UCSD-AML1 (cell line): ENCODE data around the gene BPI.
"Not testable (repeated sequence)": the region's sequence is repeated elsewhere in the genome, so short reads cannot be mapped to it uniquely, and the experiment has no call there.

Source experiments
- DNase-seq: peaks from one replicate; lab custom pipeline; 2025; ENCODE audit not compliant: unreplicated experiment; lab: John Stamatoyannopoulos, UW

The BPI gene

DNA sequence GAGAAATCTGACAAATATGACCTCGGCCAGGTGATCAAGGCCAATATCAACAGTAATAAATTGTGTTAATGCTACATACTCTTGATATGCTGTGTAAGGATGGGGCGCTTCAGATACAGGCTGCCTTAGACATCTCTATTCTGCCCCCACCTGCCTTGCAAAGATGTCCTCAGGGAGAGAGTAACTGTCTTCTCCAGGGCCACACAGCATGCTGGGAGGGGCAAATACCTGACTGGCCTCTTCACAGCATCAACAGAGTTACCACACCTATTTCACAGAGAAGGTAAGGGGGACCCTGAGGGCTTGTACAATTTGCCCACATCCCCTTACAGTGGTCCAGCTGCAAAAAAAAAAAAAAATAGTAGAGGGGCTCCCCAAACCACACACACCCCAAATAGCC is 26.3 kb upstream of the BPI start:
- no peak for DNase-seq

GRCh38 chr20:38278131-38278530 is 25.8 kb upstream of the BPI start:
- DNase-seq: no peak

DNA sequence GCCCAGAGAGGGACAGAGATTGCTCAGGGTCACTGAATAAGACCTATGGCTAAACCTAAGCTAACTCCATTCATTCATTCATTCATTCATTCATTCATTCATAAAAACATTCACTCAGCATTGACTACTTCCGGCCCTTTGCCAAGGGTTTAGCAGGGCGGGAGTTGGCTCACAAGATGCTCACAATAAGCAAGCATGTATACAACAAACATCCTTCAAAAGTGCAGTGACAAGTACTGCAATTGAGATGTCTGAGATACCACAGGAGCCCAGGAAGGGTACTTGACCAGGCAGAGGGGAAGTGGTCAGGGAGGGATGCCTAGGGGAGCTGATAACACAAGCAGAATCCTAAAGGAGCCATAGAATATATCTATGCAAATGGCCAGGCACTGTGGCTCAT is 25.2 kb upstream of the BPI start:
- DNase-seq: no peak

DNA sequence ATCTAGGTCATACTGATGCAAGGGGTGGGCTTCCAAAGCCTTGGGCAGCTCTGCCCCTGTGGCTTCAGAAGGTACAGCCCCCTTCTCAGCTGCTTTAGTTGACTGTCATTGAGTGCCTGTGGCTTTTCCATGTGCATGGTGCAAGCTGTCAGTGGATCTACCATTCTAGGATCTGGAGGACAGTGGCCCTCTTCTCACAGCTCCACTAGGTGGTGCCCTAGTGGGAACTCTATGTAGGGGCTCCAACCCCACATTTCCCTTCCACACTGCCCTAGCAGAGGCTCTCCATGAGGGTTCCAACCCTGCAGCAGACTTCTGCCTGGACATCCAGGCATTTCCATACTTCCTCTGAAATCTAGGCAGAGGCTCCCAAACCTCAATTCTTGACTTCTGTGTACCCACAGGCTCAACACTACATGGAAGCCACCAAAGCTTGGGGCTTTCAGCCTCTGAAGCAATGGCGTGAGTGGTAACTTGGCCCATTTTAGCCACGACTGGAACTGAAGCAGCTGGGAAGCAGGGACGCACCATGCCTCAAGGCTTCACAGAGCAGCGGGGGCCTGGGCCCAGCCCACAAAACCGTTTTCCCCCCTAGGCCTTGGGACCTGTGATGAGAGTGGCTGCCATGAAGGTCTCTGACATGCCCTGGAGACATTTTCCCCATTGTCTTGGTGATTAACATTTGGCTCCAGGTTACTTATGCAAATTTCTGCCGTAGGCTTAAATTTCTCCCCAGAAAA is 22.6 kb upstream of the BPI start:
- not testable (repeated sequence) for DNase-seq

GRCh38 chr20:38283236-38283635 is 20.7 kb upstream of the BPI start:
- no peak for DNase-seq

- not testable (repeated sequence) for DNase-seq
Observed at GRCh38 chr20:38284066-38284650, 19.8 kb upstream of the BPI start.

DNA sequence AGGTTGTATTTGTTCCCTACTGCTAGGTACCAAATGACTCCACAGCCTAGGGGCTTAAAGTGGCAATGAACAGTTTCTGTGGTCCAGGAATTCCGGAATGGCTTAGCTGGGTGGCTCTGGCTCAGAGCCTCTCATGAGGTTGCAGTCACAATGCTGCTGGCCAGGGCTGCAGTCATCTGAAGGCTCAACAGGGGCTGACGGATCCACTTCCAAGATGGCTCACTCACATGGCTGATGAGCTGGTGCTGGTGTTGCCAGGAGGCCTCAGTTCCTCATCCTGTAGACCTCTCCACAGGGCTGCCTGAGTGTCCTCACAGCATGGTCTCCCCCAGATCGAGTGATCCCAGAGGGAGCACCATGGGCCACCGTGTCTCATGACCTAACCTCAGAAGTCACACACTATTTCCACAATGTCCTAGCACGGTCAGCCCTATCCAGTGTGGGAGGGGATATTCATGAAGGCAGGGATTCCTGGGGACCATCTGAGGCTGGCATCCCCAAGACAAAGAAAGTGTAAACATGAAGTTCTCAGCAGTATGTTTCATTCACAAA is 19.0 kb upstream of the BPI start:
- DNase-seq: no peak

DNA sequence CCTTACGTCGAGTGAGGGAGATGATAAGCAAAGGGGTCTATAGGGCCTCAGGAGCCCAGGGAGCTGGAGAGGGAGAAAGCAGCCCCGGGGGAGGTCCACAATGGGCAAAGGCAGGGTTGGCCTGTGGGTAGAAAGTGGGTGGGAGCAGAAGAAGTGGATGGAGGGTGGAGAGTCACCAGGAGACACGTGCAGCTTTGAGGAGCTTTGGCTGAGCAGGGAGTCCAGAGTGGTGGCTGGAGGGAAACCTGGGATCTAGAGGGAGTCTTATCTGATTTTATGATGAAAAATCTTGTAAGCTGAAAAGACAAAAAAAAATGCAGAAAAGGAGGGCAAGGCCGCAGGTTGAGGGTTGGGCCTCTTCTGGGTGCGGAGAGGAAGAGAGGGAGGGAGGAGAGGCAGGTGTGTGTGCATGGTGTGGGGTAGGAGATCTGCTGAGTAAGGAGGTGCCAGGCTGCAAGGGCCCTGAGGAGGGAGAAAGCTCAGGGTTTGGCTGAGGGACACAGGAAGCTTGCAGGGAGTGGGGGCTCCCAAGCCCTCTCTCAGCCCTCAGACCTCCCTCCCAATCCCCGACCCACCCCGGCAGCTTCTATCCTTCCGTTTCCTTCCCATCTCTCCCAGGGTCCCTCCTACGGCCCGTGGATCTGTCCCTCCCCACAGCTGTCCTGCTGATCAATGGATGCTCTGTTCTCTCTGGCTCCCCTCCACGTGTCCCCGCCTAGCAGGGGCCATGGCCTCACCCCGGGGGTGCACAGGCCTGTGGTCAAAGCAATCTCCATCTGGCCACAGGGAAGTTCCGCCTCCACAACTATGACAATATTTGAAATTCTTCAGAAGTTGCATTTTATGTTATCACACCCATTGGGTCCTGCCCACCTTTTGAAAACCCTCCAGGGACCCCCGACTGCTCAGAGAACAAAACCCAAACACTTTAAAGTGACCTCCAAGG is 17.1 kb upstream of the BPI start:
- DNase-seq: no peak

- no peak for DNase-seq
Observed at GRCh38 chr20:38290829-38291814, 12.8 kb upstream of the BPI start.

DNA sequence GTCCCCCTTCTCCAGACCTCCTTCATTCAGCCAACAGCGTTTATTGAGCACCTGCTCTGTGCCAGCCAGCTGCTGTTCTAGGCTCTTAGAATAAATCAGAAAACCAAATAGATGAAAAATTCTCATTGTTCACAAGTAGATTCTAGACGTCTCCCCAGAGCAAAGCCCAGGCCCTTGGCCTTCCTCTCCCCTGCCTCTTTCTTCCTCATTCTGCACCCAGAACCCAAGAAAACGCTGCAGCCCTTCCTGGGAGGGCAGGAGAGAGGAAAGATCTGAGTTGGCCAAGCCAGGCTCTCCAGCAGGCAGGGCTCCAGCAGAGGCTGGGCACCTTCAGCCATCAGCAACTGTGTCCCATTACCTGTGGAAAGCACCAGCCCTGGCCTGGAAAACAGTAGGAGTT is 12.0 kb upstream of the BPI start:
- DNase-seq: no peak

DNA sequence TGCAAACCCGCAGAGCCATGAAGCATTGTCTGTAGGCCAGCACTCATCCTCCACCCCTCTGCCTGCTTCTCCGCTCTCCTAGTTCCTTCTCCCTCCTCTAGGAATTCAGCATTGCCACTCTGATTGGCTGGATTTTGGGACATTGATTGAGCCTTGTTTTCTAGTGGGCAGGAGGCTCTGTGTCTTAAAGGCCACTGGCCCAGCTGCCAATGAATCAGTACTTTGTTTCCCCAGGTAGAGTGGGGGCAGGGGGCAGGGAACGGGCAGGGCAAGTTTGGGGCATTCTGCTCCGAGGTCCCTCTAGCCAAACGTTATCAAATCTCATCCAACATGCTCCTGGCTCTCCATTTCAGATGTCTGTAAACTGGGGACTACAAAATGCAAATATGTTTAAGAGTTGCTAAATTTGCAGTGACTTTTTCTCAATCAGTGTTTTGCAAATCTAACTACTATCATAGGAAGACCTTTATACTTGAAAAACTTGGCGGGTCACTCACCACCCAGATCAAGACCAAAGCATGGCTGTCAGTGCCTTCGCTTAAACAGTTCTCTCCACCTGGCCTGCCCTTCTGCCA is 10.4 kb upstream of the BPI start:
- no peak for DNase-seq

GRCh38 chr20:38294076-38294591 is 9.8 kb upstream of the BPI start:
- no peak for DNase-seq

GRCh38 chr20:38295811-38296210 is 8.1 kb upstream of the BPI start:
- no peak for DNase-seq

DNA sequence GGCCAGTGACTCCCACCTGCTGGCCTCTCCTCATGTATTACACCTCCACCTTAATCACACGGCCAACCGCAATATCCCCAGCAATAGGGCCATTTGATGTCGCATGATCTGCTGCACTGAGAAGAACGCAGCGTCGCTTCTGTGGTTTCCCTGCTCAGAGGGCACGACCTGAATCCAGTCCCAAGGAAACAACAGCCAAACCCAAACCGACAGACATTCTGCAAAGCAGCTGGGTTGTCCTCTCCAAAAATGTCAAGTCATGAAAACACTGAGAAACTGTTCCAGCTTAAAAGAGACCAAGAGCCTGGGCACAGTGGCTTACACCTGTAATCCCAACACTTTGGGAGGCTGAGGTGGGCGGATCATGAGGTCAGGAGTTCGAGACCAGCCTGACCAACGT is 7.5 kb upstream of the BPI start:
- DNase-seq: no peak

- DNase-seq: no peak
Observed at GRCh38 chr20:38297916-38298674, 5.9 kb upstream of the BPI start.

DNA sequence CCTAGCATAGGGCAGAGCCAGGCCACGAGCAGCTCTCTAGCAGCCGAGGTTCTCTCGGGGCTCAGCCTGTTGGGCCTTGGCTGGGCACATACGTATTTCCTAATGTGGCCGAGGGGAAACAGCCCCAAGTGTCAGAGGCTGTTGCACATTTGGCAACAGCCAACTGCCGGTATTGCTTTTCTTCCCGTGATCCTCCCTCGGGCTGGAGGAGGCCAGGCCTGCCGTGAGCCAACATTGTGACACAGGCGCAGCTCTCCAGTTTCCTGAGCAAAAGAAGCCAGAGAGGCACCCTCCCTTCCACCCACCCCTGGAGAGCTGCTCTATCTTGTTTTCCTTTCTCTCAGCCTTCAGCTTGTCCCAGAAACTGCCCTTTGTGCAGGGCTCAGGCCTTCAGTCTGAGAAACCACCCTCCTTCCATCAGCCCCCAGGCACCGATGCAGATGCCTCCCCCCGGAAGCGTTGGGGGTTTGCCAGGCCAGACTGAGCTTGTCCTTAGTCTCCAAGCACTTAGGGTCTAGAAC is 5.1 kb upstream of the BPI start:
- peak; percentile 42 for DNase-seq

DNA sequence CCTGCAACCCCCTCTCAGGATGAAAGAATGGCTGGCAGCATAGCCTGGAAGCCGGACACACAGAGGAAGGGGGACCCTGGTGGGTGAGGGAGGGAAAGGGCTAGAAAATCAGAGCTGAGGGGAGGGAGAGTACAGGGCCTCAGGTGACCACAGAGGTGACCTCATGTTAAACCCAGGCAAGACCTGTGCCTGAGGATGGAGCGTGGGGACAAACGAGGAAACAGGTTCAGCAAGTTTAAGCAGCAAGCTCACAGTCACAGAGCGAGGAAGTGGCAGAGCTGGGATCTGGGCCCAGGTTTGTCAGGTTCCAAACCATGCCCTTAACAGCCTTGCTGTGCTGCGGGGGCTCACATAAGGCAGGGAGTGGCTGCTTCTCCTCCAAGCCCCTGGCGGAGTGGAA is 4.0 kb upstream of the BPI start:
- DNase-seq: no peak

DNA sequence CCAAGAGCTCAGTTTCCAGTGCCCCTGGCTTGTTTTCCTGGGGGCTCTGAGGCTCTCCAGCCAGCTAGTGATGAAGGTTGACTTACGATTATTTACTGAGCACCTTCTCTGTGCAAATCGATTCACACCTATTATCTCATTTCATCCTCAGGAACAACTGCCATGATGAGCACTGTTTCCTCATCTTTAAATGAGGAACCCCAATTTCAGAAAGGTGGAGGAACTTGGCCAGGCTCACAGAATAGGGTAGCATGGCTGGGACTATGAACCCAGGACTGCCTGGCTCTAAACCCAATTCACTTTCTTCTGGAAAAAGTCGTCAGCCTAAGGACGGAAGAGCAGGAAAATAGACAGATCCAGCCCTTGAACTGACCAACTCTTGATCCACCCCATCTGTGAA is 3.5 kb upstream of the BPI start:
- no peak for DNase-seq

DNA sequence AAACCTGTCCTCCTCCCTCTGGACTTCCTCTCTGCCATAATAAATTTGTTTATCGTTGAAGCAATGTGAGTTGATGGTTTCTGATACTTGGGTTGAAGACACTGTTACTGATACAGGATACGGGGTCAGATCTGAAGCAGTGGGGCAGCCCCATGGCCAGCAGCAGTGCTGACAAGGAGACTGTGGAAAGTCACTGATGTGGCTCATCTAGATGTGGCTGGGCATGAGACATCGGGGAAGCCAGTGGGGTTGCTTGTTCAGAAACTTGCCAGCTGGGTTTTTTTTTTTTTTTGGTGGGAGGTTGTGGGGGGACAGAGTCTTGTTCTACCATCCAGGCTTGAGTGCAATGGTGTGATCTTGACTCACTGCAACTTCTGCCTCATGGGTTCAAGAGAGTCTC is 2.6 kb upstream of the BPI start:
- DNase-seq: no peak
